ENCODE results near the gene MRI1.
"Not testable (repeated sequence)": the region's sequence is repeated elsewhere in the genome, so short reads cannot be mapped to it uniquely, and the experiment has no call there.

The MRI1 gene

GRCh38 chr19:13778847-13779246, 14.5 kb downstream of the MRI1 start:
- Histone ChIP-seq H2AFZ (ENCODE audit: low read length) (no peak overlapping the region), H4K91ac (ENCODE audit: low read depth, low read length, poor library complexity) (no peak overlapping the region), H2BK5ac (ENCODE audit: low read length) (no peak overlapping the region), H3K9me3 (replicated peaks in 1 of 2; ENCODE audit: control insufficient read depth in 2 of 2, insufficient read depth in 1 of 2, low read depth in 1 of 2, low read length in 2 of 2) (peaks cover 4 to 6% of the 10 kb centered on the region in 2 donors), H3K4me1 (ENCODE audit: control insufficient read depth in 2 of 2, insufficient read depth in 1 of 2, low read depth in 1 of 2, low read length in 2 of 2) (peaks cover 11 to 15% of the 10 kb centered on the region in 2 donors), H3K4ac (ENCODE audit: low read length) (no peak overlapping the region), H4K8ac (ENCODE audit: low read depth, low read length) (no peak overlapping the region), H3K36me3 (replicated peaks in 1 of 2; ENCODE audit: control insufficient read depth in 2 of 2, insufficient read depth in 2 of 2, low read length in 2 of 2) (peaks cover 25 to 40% of the 10 kb centered on the region in 2 donors), H3K27ac (replicated peaks; ENCODE audit: low read length) (no peak overlapping the region), H3K79me1 (ENCODE audit: low read depth, low read length) (peaks cover 8% of the 10 kb centered on the region), H2BK15ac (ENCODE audit: low read length) (no peak overlapping the region), H3K23ac (ENCODE audit: low read depth, low read length, poor library complexity) (no peak overlapping the region), H3K4me3 (ENCODE audit: low read length in 2 of 2) (no peak overlapping the region), H2AK5ac (ENCODE audit: low read depth, low read length) (no peak overlapping the region), H2BK120ac (ENCODE audit: low read depth, low read length) (no peak overlapping the region), H3K14ac (ENCODE audit: low read length) (no peak overlapping the region), H3K9ac (ENCODE audit: low read depth, low read length, poor library complexity) (no peak overlapping the region), H3K27me3 (ENCODE audit: control insufficient read depth in 3 of 3, insufficient read depth in 3 of 3, low read depth in 1 of 3, low read length in 3 of 3) (no peaks in the 10 kb centered on the region), H3K4me2 (ENCODE audit: insufficient read depth, low read length, poor library complexity, severe bottlenecking) (no peak overlapping the region), H2BK12ac (ENCODE audit: low read length) (no peak overlapping the region), H3K18ac (ENCODE audit: low read length) (no peak overlapping the region)
- no CpG with 5 or more reads among the region's 6 CpGs for WGBS, 2 donors (ENCODE audit: extremely low coverage in 2 of 2, insufficient read length in 2 of 2, insufficient replicate concordance in 1 of 2)
- no peak for DNase-seq (ENCODE audit: low spot score)

- WGBS, 2 donors (ENCODE audit: extremely low coverage in 2 of 2, insufficient read length in 2 of 2, insufficient replicate concordance in 1 of 2) = no CpG with 5 or more reads among the region's 8 CpGs
- H4K91ac ChIP-seq (ENCODE audit: low read depth, low read length, poor library complexity); H2AK5ac ChIP-seq (ENCODE audit: low read depth, low read length); H2BK12ac ChIP-seq (ENCODE audit: low read length); H4K8ac ChIP-seq (ENCODE audit: low read depth, low read length); H2BK5ac ChIP-seq (ENCODE audit: low read length); H3K79me1 ChIP-seq (ENCODE audit: low read depth, low read length); H3K27ac ChIP-seq (replicated peaks; ENCODE audit: low read length); DNase-seq (ENCODE audit: low spot score); H3K4me2 ChIP-seq (ENCODE audit: insufficient read depth, low read length, poor library complexity, severe bottlenecking); H3K18ac ChIP-seq (ENCODE audit: low read length); H2BK15ac ChIP-seq (ENCODE audit: low read length); H3K14ac ChIP-seq (ENCODE audit: low read length); H2BK120ac ChIP-seq (ENCODE audit: low read depth, low read length); H3K9me3 ChIP-seq (replicated peaks in 1 of 2; ENCODE audit: control insufficient read depth in 2 of 2, insufficient read depth in 1 of 2, low read depth in 1 of 2, low read length in 2 of 2); H2AFZ ChIP-seq (ENCODE audit: low read length); H3K4ac ChIP-seq (ENCODE audit: low read length); H3K27me3 ChIP-seq (ENCODE audit: control insufficient read depth in 3 of 3, insufficient read depth in 3 of 3, low read depth in 1 of 3, low read length in 3 of 3); H3K9ac ChIP-seq (ENCODE audit: low read depth, low read length, poor library complexity); H3K4me3 ChIP-seq (ENCODE audit: low read length in 2 of 2); H3K23ac ChIP-seq (ENCODE audit: low read depth, low read length, poor library complexity): not testable (repeated sequence)
- peaks cover 25 to 40% of the 10 kb centered on the region in 2 donors for H3K36me3 ChIP-seq (replicated peaks in 1 of 2; ENCODE audit: control insufficient read depth in 2 of 2, insufficient read depth in 2 of 2, low read length in 2 of 2)
- H3K4me1 ChIP-seq (ENCODE audit: control insufficient read depth in 2 of 2, insufficient read depth in 1 of 2, low read depth in 1 of 2, low read length in 2 of 2) = peaks cover 11 to 15% of the 10 kb centered on the region in 2 donors
Measured at GRCh38 chr19:13779794-13780193, 15.5 kb downstream of the MRI1 start.

- Histone ChIP-seq H3K9ac (ENCODE audit: low read depth, low read length, poor library complexity) (no peak overlapping the region), H2AK5ac (ENCODE audit: low read depth, low read length) (no peak overlapping the region), H3K18ac (ENCODE audit: low read length) (no peak overlapping the region), H3K23ac (ENCODE audit: low read depth, low read length, poor library complexity) (no peak overlapping the region), H3K4me2 (ENCODE audit: insufficient read depth, low read length, poor library complexity, severe bottlenecking) (no peak overlapping the region), H3K27me3 (ENCODE audit: control insufficient read depth in 3 of 3, insufficient read depth in 3 of 3, low read depth in 1 of 3, low read length in 3 of 3) (no peaks in the 10 kb centered on the region), H2BK5ac (ENCODE audit: low read length) (no peak overlapping the region), H3K79me1 (ENCODE audit: low read depth, low read length) (peaks cover 5% of the 10 kb centered on the region), H3K4ac (ENCODE audit: low read length) (no peak overlapping the region), H3K4me1 (ENCODE audit: control insufficient read depth in 2 of 2, insufficient read depth in 1 of 2, low read depth in 1 of 2, low read length in 2 of 2) (peaks cover 7 to 15% of the 10 kb centered on the region in 2 donors), H4K8ac (ENCODE audit: low read depth, low read length) (no peak overlapping the region), H3K14ac (ENCODE audit: low read length) (no peak overlapping the region), H2BK15ac (ENCODE audit: low read length) (no peak overlapping the region), H3K27ac (replicated peaks; ENCODE audit: low read length) (no peak overlapping the region), H3K4me3 (ENCODE audit: low read length in 2 of 2) (no peak overlapping the region), H3K36me3 (replicated peaks in 1 of 2; ENCODE audit: control insufficient read depth in 2 of 2, insufficient read depth in 2 of 2, low read length in 2 of 2) (peaks cover 22 to 32% of the 10 kb centered on the region in 2 donors), H2AFZ (ENCODE audit: low read length) (peak overlapping the region; percentile 49), H3K9me3 (replicated peaks in 1 of 2; ENCODE audit: control insufficient read depth in 2 of 2, insufficient read depth in 1 of 2, low read depth in 1 of 2, low read length in 2 of 2) (peaks cover 4 to 6% of the 10 kb centered on the region in 2 donors), H4K91ac (ENCODE audit: low read depth, low read length, poor library complexity) (no peak overlapping the region), H2BK120ac (ENCODE audit: low read depth, low read length) (no peak overlapping the region), H2BK12ac (ENCODE audit: low read length) (no peak overlapping the region)
- WGBS, 2 donors (ENCODE audit: extremely low coverage in 2 of 2, insufficient read length in 2 of 2, insufficient replicate concordance in 1 of 2) = no CpG with 5 or more reads among the region's 5 CpGs
- peak; percentile 64 for DNase-seq (ENCODE audit: low spot score)
Measured at GRCh38 chr19:13781547-13781946, 17.2 kb downstream of the MRI1 start.

GRCh38 chr19:13782537-13782936, 18.2 kb downstream of the MRI1 start:
- Histone ChIP-seq H3K36me3 (replicated peaks in 1 of 2; ENCODE audit: control insufficient read depth in 2 of 2, insufficient read depth in 2 of 2, low read length in 2 of 2) (peaks cover 18 to 25% of the 10 kb centered on the region in 2 donors), H2BK12ac (ENCODE audit: low read length) (no peak overlapping the region), H4K91ac (ENCODE audit: low read depth, low read length, poor library complexity) (no peak overlapping the region), H3K14ac (ENCODE audit: low read length) (no peak overlapping the region), H3K9me3 (replicated peaks in 1 of 2; ENCODE audit: control insufficient read depth in 2 of 2, insufficient read depth in 1 of 2, low read depth in 1 of 2, low read length in 2 of 2) (peaks cover 4 to 6% of the 10 kb centered on the region in 2 donors), H2BK120ac (ENCODE audit: low read depth, low read length) (no peak overlapping the region), H3K4ac (ENCODE audit: low read length) (no peak overlapping the region), H3K79me1 (ENCODE audit: low read depth, low read length) (no peaks in the 10 kb centered on the region), H2AK5ac (ENCODE audit: low read depth, low read length) (no peak overlapping the region), H2AFZ (ENCODE audit: low read length) (peak overlapping the region; percentile 31), H4K8ac (ENCODE audit: low read depth, low read length) (no peak overlapping the region), H3K9ac (ENCODE audit: low read depth, low read length, poor library complexity) (no peak overlapping the region), H3K27ac (replicated peaks; ENCODE audit: low read length) (no peak overlapping the region), H2BK15ac (ENCODE audit: low read length) (peak overlapping the region; percentile 2), H3K27me3 (ENCODE audit: control insufficient read depth in 3 of 3, insufficient read depth in 3 of 3, low read depth in 1 of 3, low read length in 3 of 3) (no peaks in the 10 kb centered on the region), H3K4me3 (ENCODE audit: low read length in 2 of 2) (no peak overlapping the region), H3K4me1 (ENCODE audit: control insufficient read depth in 2 of 2, insufficient read depth in 1 of 2, low read depth in 1 of 2, low read length in 2 of 2) (peaks cover 7 to 15% of the 10 kb centered on the region in 2 donors), H2BK5ac (ENCODE audit: low read length) (no peak overlapping the region), H3K23ac (ENCODE audit: low read depth, low read length, poor library complexity) (no peak overlapping the region), H3K18ac (ENCODE audit: low read length) (no peak overlapping the region), H3K4me2 (ENCODE audit: insufficient read depth, low read length, poor library complexity, severe bottlenecking) (no peak overlapping the region)
- DNase-seq (ENCODE audit: low spot score) = no peak
- no CpG with 5 or more reads among the region's 8 CpGs for WGBS, 2 donors (ENCODE audit: extremely low coverage in 2 of 2, insufficient read length in 2 of 2, insufficient replicate concordance in 1 of 2)

Measured in neuronal stem cell (in vitro differentiated cells).